Thyroid gland (tissue), 4 donors: ENCODE measurements around the gene BRAT1. TPM values are rescaled to one million over a fixed set of nuclear protein-coding genes. Genes with fewer than 3 reads are reported as not detected.

Source experiments
- DNase-seq, 2 donors: peaks; one replicate each; pipeline ENCODE4 v3.0.0-alpha.2; 2019
- H3K27ac ChIP-seq, 3 donors: fragments of 200-600 bp; sonication (generic); 1 replicate in 2 of 3; 2 replicates in 1 of 3; pipeline ENCODE4 v1.5.1; 2016 to 2019; ENCODE audit warnings: mild to moderate bottlenecking in 1 of 3, moderate library complexity in 1 of 3
- H3K27me3 ChIP-seq: fragments of 200-600 bp; sonication (generic); one replicate; pipeline ENCODE4 v1.5.1; 2019
- H3K36me3 ChIP-seq, 2 donors: fragments of 200-600 bp; sonication (generic); one replicate each; pipeline ENCODE4 v1.5.1; 2016 to 2019
- H3K4me1 ChIP-seq, 2 donors: fragments of 200-600 bp; sonication (generic); one replicate each; pipeline ENCODE4 v1.5.1; 2017 to 2019
- H3K4me3 ChIP-seq, 3 donors: fragments of 200-600 bp; sonication (generic); replicated peaks in 1 of 3; 1 replicate in 2 of 3; 2 replicates in 1 of 3; pipeline ENCODE4 v1.5.1; 2016; ENCODE audit warnings: mild to moderate bottlenecking in 1 of 3
- H3K9me3 ChIP-seq: fragments of 200-600 bp; sonication (generic); one replicate; pipeline ENCODE4 v1.5.1; 2017
- CTCF ChIP-seq, 6 experiments: fragments of 200-600 bp in 3 of 6; fragments of 450-650 bp in 3 of 6; sonication (generic) in 3 of 6; IDR thresholded peaks; one replicate each; pipeline ENCODE4 v1.5.1; 2016 to 2019; ENCODE audit warnings: antibody characterized with exemption in 6 of 6, mild to moderate bottlenecking in 2 of 6, inconsistent platforms in 1 of 6, moderate library complexity in 1 of 6
- POLR2A ChIP-seq, 2 donors: fragments of 450-650 bp; IDR thresholded peaks; one replicate each; pipeline ENCODE4 v1.6.1; 2017; ENCODE audit warnings: antibody characterized with exemption in 2 of 2, mild to moderate bottlenecking in 2 of 2, moderate library complexity in 1 of 2
- WGBS, 2 donors: methylation state at CpG; one replicate each; pipeline ENCODE4 v1.1.5; 2017; 5-methylcytosine and 5-hydroxymethylcytosine counted together
- intact Hi-C: fragments of 100-400 bp; cut with DNase I; formaldehyde crosslinking; loops from one replicate; pipeline ENCODE4 v1.15.1; 2023
- total RNA-seq, 4 donors: library from RNA; depleted of rRNA; stranded (reverse); fragments of >200 nt; gene quantifications; one replicate each; pipeline ENCODE4 v1.2.3, GENCODE V29; 2016

The BRAT1 gene
- total RNA-seq, 4 donors from 2014 or later: 37.2 to 51.8 (median 45.6) TPM

DNA sequence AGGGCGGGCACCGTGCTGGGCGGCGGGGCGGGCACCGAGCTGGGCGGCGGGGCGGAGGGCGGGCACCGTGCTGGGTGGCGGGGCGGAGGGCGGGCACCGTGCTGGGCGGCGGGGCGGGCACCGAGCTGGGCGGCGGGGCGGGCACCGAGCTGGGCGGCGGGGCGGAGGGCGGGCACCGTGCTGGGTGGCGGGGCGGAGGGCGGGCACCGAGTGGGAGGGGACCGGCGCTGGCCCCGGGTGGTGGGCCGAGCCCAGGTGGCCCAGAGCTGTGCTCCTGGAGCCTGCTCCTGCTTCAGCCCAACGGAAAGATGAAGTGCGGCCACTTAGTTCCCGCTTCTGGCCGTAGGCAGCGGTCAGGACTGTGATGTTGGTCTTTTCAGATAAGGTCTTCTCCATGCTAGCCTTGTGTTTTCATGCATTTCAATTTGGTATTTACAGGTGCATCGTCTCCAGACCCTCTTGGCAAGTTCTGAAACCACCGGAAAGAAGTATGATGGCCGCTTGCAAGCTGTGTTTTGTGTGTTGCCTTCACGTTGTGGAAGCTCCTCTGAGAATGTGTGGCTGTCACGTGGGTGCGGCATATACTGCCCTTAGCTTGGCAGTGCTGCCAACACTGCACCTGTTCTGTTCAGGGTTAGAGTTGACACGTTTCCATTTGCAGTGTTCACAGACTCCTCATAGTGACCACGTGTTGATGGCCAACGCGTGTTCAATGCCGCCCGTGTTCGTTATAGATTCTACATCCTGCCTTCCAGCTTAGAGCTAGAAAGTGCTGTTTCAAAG is 28.7 kb upstream of the BRAT1 start:
- H3K9me3 ChIP-seq: no peaks in the 10 kb centered on the region
- H3K27ac ChIP-seq: no peak overlapping the region
- peaks cover 14 to 15% of the 10 kb centered on the region in 2 donors for H3K36me3 ChIP-seq
- no peak overlapping the region for H3K4me3 ChIP-seq
- 95 to 96% methylated on average over 17 to 18 of the region's 54 CpGs for WGBS, 2 donors
- no peak for DNase-seq
- TF ChIP-seq POLR2A (IDR thresholded peaks at IDR 0.05) (no peak), CTCF (IDR thresholded peaks at IDR 0.05) (no peak)
- H3K4me1 ChIP-seq: no peaks in the 10 kb centered on the region
- no peaks in the 10 kb centered on the region for H3K27me3 ChIP-seq
- intact Hi-C loops: no loop called here

DNA sequence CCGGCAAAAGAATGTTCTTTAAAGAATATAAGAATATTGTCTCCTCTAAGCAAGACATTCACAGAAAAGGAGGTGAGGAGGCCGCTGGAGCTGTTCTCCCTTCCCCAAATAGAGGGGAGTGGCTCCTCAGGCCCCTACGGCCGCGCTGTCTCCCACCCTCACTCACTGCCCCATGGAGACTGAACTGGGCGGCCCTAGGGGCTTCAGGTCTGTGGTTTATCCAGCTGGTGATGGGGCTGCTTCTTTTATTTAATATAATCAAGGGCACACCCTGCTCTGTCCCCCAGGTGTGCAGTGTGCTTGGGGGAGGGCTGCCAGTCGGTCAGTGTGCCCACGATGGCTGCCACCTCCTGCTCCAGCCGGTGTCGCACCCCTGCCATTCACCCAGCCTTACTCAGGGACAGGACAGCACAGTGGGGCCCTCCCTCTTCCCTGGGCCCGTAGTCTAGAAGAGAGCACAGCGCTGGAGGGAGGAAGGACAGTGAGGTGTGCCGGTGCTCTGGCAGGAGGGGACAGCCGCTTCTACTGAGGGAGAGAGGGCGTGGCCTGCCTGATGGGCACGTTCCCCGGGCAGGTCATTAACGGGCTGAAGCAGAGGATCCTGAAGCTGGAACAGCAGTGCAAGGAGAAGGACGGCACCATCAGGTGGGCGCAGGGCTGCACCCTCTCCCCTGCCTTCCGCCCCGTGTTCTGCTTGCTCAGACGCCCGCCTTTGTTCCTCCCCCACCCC is 26.8 kb upstream of the BRAT1 start:
- Histone ChIP-seq H3K4me3 (no peak overlapping the region), H3K27ac (no peak overlapping the region), H3K36me3 (peaks cover 14 to 15% of the 10 kb centered on the region in 2 donors), H3K4me1 (no peaks in the 10 kb centered on the region), H3K9me3 (no peaks in the 10 kb centered on the region), H3K27me3 (no peaks in the 10 kb centered on the region)
- 89% methylated on average over 23 of the region's 24 CpGs for WGBS, 2 donors
- intact Hi-C loops: no loop called here
- TF ChIP-seq POLR2A (IDR thresholded peaks at IDR 0.05): no peak
- no peak for TF ChIP-seq CTCF (IDR thresholded peaks at IDR 0.05)
- DNase-seq: no peak

GRCh38 chr7:2580636-2581035 is 25.3 kb upstream of the BRAT1 start:
- H3K9me3 ChIP-seq: no peaks in the 10 kb centered on the region
- H3K36me3 ChIP-seq: peaks cover 10 to 13% of the 10 kb centered on the region in 2 donors
- no peak overlapping the region for H3K4me3 ChIP-seq
- intact Hi-C loops: no loop called here
- H3K27me3 ChIP-seq: no peaks in the 10 kb centered on the region
- H3K4me1 ChIP-seq: no peaks in the 10 kb centered on the region
- 92 to 95% methylated on average over 11 of the region's 11 CpGs for WGBS, 2 donors
- no peak overlapping the region for H3K27ac ChIP-seq
- no peak for DNase-seq
- no peak for TF ChIP-seq POLR2A (IDR thresholded peaks at IDR 0.05)
- TF ChIP-seq CTCF (IDR thresholded peaks at IDR 0.05): no peak

- 95 to 97% methylated on average over 63 to 66 of the region's 73 CpGs for whole genome bisulfite sequencing, 2 donors
- Histone ChIP-seq H3K36me3 (peaks cover 0 to 15% of the 10 kb centered on the region in 2 donors), H3K27ac (no peak overlapping the region), H3K4me1 (no peaks in the 10 kb centered on the region), H3K27me3 (no peaks in the 10 kb centered on the region), H3K4me3 (no peak overlapping the region), H3K9me3 (no peaks in the 10 kb centered on the region)
- DNase-seq: no peak
- no peak for TF ChIP-seq POLR2A (IDR thresholded peaks at IDR 0.05)
- no peak for TF ChIP-seq CTCF (IDR thresholded peaks at IDR 0.05)
- intact Hi-C loops: no loop called here
These were observed 22.8 kb upstream of the BRAT1 start for GRCh38 chr7:2577914-2578680.
